COLO668 (cell line): ENCODE data around the gene CMIP.

Source experiments
- DNase-seq: peaks from one replicate; lab custom pipeline; 2025; ENCODE audit not compliant: unreplicated experiment; lab: John Stamatoyannopoulos, UW

Gene CMIP

GRCh38 chr16:81647527-81647926 is 202.9 kb downstream of the CMIP start:
- peak; percentile 39 for DNase-seq

- DNase-seq: peak; percentile 39
Measured at GRCh38 chr16:81649561-81650184, 205.1 kb downstream of the CMIP start.

DNA sequence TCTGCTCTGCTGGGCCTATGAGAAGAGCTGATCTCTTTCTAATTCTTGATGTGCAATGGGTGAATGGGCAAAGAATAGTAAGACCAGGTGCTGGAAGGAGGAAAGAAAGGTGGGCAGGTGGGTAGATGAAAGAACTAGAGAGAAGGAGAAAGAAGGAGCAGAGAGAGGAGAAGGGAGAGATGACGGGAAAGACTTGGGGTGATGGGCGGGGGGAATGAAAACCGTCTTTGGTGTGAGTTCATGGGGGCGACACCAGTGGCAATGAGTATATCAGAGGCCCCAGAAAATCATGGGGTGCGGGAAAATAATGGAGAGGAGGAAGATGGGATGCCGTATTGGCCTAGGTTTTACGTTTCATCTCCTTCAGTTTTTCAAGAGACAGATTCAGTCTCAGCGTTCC is 205.7 kb downstream of the CMIP start:
- DNase-seq: no peak

GRCh38 chr16:81650982-81651562 is 206.5 kb downstream of the CMIP start:
- DNase-seq: peak; percentile 91

- DNase-seq: peak; percentile 57
Measured at GRCh38 chr16:81651758-81652718, 207.4 kb downstream of the CMIP start.

GRCh38 chr16:81652798-81653505 is 208.3 kb downstream of the CMIP start:
- peak; percentile 84 for DNase-seq

DNA sequence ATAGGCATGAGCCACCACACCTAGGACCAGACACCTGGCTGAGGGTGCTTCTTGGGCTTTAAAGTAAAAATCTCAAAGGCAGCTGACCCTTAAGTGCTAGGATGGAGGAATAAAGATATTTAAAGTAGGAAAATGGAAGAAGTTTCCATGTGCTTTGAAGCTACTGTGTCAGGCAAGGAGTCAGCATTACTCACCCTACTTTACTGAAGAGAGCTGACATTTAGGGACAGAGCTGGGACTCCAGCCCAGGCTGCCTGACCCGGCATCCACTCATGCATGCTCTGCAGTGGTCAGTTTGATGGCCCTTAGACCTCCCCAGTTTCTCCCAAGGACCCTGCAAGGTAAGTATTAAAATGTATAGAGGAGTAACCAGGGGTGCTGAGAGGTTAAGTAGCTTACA is 209.7 kb downstream of the CMIP start:
- DNase-seq: no peak

DNA sequence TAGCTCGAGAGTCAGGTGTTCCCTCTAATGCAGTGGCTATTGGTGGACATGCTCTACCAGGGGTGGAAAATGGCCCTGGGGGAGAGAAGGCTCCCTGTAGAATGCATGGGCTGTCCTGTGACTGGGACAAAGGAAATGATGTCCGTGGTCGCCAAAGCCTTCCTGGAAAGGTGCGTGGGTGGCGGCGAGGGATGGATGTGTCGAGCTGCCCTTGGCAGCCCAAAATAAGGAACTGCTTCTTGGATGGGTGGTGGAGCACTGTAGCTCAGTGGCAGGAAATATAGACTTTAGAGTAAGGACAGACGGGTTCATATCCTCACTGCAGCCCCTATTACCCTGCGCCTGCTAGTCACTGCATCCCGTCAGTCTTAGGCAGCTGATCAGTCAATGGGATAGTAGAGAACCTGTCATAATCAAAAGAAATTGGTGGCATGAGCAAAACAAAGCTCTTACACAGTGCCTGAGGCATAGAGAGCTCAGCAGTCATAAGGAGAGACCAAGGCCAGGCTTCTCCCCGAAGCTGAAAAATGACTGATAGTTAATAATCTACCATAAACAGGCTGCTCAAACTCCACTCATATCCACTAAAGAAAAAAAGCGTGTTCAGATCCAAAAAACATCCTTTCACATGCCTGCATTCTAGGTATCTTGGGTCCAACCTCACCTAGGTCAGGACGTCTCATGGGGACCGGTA is 211.0 kb downstream of the CMIP start:
- DNase-seq: no peak

- no peak for DNase-seq
Measured at GRCh38 chr16:81657224-81657623, 212.6 kb downstream of the CMIP start.

- DNase-seq: no peak
Measured at GRCh38 chr16:81657781-81658180, 213.2 kb downstream of the CMIP start.

DNA sequence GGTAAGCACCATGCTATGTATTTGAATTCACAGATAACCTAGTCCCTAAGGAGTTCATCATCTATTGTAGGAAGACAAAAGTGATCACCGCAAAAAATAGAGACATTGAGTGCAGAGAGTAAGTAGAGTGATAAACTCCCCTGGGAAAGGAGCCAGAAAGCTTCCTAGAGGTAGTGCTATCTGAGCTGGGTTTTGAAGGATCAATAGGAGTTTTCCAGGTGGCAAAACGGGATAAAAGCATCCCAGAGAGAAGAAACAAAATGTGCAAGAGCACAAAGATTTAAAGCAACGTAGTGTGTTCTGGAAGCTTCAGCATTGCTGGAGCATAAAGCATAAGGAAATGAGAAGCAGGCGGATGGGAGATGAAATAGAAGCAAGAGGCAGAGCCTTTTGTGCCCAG is 213.8 kb downstream of the CMIP start:
- no peak for DNase-seq

DNA sequence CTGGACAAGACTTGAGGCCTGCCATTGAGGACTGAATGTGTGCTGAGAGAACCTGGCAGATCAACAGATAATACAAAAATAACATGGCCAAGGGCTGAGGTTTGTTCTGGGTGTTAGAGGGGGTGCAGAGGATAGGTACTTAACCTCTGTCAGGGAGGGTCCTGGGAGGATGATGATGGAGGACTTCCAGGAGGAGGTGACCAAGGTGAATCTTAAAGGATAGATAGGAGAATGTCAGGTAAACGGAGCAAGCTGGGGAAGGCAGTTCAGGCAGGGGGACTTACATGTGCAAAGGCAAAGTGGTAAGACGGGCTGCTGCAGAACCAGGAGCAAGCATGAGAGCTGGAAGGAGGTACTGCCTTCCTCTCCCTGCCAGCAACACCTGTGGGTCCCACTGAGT is 214.6 kb downstream of the CMIP start:
- no peak for DNase-seq

DNA sequence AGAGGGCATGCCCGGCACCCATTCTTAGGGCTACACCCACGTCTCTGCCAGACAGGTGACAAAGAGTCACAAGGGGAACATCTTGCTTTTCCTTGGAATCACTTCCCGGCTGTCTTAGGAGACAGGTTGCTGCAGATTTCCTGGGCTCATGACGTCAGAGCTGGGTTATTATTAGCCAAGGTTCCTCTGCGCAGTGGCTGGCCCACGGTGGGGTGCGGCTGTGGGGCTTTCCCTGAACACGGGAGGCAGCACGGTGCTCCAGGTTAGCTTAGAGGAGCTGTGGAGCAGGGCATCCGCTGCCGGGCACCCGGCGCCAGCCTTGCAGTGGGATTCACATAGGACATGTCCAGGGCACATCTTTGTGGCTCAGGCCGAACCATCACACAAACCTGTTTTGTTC is 216.5 kb downstream of the CMIP start:
- no peak for DNase-seq

DNA sequence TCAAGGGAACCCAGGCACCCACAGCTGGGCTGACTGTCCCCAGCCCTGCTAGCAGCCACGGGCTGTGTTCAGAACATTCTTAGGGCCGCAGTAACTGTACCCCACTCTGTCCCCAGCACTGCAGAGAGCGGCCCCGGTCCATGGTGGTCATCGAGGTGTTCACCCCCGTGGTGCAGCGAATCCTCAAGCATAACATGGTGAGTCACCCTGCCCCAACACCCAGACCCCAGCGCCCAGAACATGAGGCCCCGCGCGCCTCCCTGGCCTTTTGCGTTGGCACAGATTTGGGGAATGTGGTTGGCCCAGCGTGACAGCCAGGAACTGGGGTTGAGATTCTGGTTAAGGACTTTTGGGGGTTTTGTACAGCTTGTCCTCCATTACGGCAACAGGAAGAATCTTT is 219.5 kb downstream of the CMIP start:
- no peak for DNase-seq

DNA sequence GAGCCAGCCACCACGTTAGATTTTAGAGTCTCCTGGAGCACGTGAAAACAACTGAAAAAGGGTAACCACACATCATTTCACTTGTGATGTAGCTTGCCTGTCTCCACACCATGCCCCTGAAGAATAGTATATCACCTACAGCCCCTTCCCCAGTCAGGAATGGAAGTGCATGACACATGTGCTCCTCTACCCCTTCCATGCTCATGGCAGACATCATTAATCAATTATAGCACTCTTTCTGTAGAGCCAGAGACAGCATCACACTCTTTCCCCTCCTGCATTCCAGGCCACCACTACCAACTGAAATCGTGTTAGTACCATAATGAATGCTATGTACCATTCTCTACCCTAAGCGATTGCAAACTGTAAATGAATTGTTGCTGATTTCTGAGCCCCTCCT is 221.0 kb downstream of the CMIP start:
- no peak for DNase-seq

DNA sequence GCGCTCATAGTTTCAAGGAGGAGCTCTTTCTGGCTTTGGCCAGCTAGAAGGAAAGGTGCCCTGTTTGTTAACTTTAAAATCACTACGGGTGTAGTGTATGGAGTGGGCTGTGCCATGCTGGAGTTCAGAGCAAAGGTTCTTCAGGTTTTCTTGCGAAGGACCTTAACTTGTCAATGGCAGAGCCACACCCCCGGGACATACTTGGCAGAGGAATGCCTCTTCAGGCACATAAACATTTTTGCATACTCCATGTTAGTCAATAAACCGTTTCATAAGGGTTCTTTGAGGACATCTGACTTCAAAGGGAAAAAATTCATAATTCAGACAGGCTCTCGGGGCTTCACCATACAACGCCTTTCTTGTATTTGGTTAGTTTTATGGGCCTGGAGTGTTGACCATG is 221.5 kb downstream of the CMIP start:
- DNase-seq: no peak

DNA sequence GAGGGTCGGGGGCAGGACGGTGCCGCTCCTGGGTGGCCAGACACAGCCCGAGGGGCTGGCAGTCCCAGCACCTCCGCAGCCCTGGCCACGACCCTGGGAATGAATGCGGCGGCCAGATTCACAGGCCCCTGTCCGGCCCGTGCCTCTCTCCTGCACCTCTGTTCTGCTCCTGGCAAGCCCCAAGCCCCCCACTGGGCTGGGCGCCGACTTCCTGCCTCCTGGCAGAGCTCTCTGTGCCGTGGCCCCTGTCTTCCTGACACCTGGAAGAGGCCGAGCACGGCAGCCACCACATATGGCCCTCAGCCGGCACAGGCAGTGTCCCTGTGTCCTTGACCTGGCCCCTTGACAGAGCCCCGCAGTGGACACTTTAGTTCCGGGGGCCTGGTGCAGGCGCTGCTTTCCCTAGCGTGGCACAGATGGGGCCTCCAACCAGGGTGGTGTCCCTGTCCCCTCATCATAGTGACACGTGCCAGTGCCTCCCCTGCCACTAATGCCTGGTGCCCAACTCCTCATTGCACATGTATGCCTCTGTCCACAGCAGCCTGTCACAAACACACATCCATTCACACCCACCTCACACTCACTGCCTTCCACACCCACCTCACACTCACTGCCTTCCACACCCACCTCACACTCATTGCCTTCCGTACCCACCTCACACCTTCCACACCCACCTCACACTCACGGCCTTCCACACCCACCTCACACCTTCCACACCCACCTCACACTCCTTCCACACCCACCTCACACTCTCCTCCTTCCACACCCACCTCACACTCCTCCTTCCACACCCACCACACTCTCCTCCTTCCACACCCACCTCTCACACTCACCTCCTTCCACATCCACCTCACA is 223.9 kb downstream of the CMIP start:
- peak; percentile 19 for DNase-seq

GRCh38 chr16:81669473-81670350 is 225.1 kb downstream of the CMIP start:
- DNase-seq: no peak
